GM13976 (cell line): Measurements from ENCODE around the gene ZAR1.

ENCODE experiments used
- DNase-seq: peaks from one replicate; pipeline ENCODE4 v3.0.0; 2012; ENCODE audit warnings: low spot score
- in situ Hi-C: fragments of 300-500 bp; cut with MboI; formaldehyde crosslinking; loops from one replicate; pipeline ENCODE4 v1.12.0; 2022; ENCODE audit warnings: low sequenced_read_pairs, mixed read lengths, inconsistent platforms; ENCODE audit not compliant: unreplicated experiment
- TF ChIP-seq, protein P1 (sequence below): IDR thresholded peaks from 2 replicates; pipeline ENCODE4 v1.5.1; 2012; ENCODE audit warnings: borderline replicate concordance, mild to moderate bottlenecking; ENCODE audit not compliant: insufficient read depth; ENCODE audit errors: extremely low read depth, missing control alignments, control extremely low read depth

The ZAR1 gene

DNA sequence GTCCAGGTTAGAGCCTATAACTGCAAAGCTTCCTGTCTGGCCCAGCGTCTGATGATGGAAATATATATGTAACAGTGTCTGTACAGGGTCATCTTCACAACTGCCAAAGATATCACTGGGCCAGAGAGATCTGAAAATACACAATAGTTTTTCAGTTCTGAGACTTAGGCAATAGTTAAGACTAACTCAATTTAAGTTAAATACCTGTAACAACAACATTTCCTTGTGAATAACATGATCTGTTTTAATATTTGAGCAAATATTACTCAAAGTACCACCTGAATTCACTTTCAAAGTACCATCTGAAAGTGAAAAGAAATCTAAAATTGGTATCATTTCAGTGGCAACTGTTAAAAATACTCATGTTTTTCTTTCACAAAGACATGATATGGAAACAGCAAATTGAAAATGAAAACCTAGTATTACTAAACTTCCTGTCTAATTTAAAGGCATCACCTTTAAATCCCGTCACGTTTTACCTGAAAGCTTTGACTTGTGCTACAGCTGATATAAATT lies 9.6 kb downstream of the ZAR1 start:
- in situ Hi-C loops, result loop anchor here (10.0 kb wide), 1 partner anchor 65 kb away; no protein-coding TSS in a partner anchor
- TF ChIP-seq, protein P1, sequence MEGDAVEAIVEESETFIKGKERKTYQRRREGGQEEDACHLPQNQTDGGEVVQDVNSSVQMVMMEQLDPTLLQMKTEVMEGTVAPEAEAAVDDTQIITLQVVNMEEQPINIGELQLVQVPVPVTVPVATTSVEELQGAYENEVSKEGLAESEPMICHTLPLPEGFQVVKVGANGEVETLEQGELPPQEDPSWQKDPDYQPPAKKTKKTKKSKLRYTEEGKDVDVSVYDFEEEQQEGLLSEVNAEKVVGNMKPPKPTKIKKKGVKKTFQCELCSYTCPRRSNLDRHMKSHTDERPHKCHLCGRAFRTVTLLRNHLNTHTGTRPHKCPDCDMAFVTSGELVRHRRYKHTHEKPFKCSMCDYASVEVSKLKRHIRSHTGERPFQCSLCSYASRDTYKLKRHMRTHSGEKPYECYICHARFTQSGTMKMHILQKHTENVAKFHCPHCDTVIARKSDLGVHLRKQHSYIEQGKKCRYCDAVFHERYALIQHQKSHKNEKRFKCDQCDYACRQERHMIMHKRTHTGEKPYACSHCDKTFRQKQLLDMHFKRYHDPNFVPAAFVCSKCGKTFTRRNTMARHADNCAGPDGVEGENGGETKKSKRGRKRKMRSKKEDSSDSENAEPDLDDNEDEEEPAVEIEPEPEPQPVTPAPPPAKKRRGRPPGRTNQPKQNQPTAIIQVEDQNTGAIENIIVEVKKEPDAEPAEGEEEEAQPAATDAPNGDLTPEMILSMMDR, result no peak

DNA sequence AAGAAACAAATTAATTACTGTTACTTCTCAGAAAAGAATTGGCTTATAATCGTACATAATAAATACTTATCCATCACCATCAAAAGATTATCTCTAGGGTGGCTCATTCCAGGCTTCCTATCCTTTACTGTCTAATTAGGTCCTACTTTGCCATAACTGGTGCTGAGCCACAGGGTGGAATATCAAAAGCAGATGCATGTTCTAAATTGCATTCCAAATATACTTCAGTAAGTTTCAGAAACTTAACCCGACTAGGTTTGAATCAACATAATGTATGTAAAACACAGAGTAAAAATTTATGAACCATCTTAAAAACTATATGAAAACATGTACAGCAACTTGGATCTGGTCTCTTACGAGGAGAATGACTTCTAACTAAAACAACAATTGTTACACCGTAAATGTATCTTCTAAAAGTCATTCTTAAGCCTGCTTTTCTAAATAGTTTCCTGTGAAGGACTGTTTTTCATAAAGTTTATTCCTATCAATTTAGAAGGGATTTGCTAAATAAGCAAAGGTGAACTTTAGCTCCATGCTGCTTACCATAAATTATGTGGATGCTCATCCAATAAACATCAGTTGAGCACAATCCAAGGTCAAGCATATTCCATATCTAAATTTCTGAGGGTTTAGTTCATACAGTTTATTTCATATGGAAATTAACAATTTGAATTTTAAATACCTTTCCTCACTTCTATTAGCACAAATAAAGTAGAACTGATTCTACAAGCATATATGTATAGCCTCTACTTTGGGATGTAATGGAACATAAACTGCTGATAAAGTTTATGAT lies 13.4 kb downstream of the ZAR1 start:
- no peak for DNase-seq
- in situ Hi-C loops, result no loop called here
- TF ChIP-seq, protein P1, result no peak

More for the DNA sequence above, 9.6 kb downstream of the ZAR1 start:
- DNase-seq, result no peak

DNA sequence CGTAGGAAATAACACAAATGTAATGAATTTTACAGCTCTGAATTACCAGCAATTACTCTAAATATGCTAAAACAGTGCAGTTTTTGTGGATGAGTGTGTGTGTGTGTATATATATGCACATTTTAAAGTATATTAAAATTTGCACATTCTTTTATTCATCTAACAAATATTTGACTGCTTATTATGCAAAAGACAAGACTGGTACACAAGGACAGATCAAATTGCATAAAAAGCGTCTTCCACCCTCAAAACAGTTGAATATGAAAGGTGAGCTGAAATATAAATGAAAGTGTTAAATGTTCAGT lies 13.9 kb downstream of the ZAR1 start:
- DNase-seq, result no peak
- in situ Hi-C loops, result no loop called here

DNA sequence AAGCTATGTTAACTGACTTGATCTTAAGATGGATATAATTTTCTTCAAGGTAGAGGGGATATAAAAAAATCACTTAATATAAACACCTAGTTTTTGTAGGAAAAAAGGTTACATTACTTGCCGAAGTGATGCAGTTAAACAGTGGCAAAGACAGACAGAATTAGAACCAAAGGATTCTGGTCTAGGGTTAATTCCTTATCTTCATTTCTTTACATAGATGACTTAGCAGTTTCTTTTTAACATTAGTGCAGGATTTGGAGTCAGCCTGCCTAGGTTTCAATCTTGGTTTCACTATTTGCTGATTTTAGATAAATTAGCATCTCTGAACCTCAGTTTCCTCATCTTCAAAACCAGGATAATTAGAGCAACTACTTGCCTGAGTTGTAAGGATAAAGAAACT lies 14.3 kb downstream of the ZAR1 start:
- in situ Hi-C loops, result no loop called here
- TF ChIP-seq, protein P1, result no peak
- DNase-seq, result no peak

More for the DNA sequence above, 13.9 kb downstream of the ZAR1 start:
- TF ChIP-seq, protein P1, result no peak

DNA sequence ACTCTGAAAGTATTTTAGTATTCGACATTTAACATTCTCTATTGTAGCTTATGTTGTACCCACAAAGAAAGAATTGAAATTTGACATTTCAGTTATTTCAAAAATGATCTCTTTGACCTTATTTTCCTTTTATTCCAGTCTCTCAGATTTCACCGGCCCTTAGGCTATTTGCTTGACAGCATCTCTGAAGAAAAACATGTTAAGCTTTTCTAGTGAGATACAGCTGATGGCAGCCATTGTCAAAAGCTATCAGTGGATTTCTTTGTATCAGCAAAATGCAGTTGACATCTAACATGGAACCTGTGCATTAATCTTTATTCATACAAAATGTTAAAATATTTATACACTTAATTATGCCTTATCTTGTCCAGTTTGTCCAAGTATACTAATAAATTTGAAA lies 16.7 kb downstream of the ZAR1 start:
- TF ChIP-seq, protein P1, result no peak
- in situ Hi-C loops, result no loop called here
- DNase-seq, result no peak

DNA sequence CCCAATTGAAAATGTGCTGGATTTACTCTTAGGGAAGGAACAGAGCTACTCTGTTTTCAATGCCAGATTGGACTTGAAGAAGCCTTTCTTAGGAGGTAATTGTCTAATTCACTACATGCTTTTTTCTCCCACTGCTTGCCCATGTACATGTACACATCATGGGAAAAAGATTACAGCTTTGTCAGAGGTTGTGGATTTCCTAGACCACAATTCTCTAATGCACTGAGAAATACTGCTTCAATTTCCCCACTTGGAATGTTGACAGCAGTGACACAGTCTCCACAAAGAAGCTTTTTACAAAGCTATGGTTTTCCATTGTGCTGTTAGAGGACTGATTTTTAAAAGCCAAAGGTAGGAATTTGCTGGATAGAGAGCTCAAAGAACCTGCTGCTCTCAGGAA lies 19.5 kb downstream of the ZAR1 start:
- in situ Hi-C loops, result no loop called here
- no peak for DNase-seq
- TF ChIP-seq, protein P1, result no peak
